GM10847 (cell line): ENCODE data around the gene TTBK1.

Source experiments
- POLR2A ChIP-seq: IDR thresholded peaks from 2 replicates; pipeline ENCODE4 v1.6.1; 2011; ENCODE audit not compliant: insufficient read length; ENCODE audit errors: extremely low read depth

The TTBK1 gene

DNA sequence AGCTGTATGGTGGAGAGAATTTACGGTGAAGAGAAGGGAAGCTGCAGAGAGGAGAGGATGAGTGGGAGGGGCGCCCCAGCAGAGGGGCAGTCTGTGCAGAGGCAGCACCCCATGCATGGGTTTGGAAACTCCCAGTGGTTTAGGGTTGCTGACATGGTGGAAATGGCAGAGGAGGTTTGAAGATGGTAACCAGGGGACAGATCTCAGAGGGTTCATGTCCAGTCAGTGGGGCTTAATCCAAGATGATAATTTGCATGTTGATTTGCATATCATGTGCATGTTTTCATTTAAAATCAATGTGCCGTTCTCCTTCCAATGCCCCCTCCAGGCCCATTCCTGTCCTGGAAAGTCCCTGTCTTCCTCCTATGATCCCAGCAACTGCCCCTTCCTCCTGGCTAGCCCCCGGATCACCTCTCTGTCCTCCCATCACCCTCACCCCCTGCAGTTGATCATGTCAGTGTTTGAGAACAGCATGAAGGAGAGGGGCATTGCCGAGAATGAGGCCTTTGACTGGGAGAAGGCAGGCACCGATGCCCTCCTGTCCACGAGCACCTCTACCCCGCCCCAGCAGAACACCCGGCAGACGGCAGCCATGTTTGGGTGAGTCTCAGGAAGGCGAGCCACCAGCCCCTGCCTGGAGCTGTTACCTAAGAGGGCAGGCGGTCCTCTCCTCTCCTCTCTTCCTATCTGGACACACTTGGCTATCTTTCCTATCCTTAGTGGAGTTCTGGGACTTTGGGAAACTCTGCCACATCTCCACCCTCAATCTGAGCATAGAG is 14.3 kb downstream of the TTBK1 start:
- TF ChIP-seq POLR2A, result no peak

DNA sequence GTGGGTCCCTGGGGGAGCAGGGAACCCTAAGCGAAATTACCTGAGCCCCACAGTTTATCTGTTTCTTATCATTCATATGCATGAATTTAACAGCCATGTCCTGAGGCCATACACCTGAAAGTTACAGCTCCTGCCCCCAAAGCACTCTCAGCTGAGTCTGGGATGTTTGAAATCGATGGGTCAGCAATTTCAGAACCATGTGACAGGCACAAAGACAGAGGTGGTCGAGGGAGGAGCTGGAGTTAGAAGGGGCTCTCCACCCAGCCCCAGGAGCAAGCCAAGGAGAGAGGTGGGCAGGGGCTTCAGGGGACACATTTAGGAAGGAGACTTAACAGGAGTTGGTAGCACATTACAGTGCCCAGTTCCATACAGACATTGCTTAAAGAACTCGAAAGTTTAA is 14.9 kb downstream of the TTBK1 start:
- TF ChIP-seq POLR2A, result no peak

DNA sequence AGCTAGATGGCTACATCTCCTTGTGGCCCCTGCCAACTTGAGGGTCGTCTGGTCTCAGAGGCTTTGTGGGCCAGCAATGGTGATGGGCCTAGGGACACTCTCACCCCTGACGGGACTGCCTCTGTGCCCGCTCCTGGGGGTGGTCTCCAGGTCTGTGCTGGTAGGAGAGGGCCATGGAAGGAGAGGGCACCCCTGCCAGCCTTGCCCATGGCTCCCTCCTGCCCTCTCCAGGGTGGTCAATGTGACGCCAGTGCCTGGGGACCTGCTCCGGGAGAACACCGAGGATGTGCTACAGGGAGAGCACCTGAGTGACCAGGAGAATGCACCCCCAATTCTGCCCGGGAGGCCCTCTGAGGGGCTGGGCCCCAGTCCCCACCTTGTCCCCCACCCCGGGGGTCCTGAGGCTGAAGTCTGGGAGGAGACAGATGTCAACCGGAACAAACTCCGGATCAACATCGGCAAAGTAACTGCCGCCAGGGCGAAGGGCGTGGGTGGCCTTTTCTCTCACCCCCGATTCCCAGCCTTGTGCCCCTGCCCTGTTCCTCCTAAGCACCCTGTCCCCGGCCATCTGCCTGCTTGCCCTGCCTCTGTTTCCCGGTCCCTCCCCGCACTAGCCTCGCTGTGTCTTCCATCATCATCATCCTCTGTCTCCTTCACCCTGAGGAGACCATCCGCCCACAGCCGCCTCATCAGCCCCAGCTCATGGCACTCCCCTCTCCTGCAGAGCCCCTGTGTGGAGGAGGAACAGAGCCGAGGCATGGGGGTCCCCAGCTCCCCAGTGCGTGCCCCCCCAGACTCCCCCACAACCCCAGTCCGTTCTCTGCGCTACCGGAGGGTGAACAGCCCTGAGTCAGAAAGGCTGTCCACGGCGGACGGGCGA is 15.8 kb downstream of the TTBK1 start:
- TF ChIP-seq POLR2A, result no peak

GRCh38 chr6:43260791-43261190 is 17.5 kb downstream of the TTBK1 start:
- no peak for TF ChIP-seq POLR2A

DNA sequence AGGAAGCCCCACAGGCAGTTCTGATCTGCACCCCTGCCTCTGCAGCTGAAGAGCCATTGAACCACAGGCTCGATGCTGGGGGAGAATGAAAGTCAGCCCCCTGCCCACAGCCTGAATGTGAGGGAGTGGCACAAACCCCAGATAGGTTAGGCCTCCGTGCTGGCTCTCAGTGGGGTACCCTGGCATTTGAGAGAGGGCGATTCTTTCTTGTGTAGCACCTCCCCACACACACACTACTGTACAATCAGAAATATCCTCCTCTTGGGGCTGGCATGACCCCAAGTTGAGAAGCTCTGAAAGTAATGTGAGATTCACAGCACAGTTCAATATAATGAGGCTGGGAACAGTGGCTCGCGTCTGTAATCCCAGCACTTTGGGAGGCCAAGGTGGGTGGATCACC is 17.9 kb downstream of the TTBK1 start:
- no peak for TF ChIP-seq POLR2A

GRCh38 chr6:43262000-43262779 is 18.9 kb downstream of the TTBK1 start:
- no peak for TF ChIP-seq POLR2A

DNA sequence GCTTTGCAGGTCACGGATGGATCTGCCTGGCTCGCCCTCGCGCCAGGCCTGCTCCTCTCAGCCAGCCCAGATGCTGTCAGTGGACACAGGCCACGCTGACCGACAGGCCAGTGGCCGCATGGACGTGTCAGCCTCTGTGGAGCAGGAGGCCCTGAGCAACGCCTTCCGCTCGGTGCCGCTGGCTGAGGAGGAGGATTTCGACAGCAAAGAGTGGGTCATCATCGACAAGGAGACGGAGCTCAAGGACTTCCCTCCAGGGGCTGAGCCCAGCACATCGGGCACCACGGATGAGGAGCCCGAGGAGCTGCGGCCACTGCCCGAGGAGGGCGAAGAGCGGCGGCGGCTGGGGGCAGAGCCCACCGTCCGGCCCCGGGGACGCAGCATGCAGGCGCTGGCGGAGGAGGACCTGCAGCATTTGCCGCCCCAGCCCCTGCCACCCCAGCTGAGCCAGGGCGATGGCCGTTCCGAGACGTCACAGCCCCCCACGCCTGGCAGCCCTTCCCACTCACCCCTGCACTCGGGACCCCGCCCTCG is 19.6 kb downstream of the TTBK1 start:
- TF ChIP-seq POLR2A, result no peak

DNA sequence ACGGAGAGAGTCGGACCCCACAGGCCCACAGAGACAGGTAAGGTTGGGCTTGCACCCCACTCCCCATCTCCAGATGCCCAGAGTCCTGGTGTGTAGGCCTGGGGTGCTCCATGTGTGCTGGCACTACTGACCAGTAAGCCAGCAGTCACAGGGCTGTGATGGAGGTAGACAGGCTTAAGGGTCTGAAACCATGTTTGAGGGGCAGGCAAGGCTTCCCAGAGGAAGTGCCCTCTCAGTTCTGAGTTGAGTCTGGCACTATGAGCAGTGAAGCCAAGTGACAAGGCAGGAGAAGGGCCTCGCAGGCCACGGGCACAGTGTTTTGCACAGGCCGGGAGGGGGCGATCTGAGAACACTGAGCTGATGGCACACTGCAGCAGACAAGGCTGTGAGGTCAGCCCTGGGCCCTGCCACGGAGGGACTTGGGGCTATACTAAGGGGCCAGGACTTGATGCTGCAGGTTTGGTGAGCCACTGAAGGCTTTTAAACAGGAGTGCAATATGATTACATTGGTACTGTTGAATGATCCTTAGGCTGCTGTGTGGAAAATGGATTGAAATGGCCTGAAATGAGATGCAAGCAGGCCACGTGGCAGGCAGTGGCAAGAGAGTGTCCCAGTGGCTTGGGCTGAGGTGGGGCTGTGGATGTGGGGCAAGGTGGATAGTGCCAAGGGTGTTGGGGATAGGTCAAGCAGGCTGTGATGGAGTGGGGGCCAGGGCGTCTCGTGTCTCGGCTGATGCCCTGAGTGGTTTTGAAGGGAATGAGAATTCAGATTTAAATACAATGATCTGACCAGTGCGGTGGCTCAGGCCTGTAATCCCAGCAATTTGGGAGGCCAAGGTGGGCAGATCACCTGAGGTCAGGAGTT is 20.3 kb downstream of the TTBK1 start:
- TF ChIP-seq POLR2A, result no peak

- no peak for TF ChIP-seq POLR2A
Measured at GRCh38 chr6:43264599-43265145, 21.4 kb downstream of the TTBK1 start.

- no peak for TF ChIP-seq POLR2A
Measured at GRCh38 chr6:43265564-43265963, 22.3 kb downstream of the TTBK1 start.

DNA sequence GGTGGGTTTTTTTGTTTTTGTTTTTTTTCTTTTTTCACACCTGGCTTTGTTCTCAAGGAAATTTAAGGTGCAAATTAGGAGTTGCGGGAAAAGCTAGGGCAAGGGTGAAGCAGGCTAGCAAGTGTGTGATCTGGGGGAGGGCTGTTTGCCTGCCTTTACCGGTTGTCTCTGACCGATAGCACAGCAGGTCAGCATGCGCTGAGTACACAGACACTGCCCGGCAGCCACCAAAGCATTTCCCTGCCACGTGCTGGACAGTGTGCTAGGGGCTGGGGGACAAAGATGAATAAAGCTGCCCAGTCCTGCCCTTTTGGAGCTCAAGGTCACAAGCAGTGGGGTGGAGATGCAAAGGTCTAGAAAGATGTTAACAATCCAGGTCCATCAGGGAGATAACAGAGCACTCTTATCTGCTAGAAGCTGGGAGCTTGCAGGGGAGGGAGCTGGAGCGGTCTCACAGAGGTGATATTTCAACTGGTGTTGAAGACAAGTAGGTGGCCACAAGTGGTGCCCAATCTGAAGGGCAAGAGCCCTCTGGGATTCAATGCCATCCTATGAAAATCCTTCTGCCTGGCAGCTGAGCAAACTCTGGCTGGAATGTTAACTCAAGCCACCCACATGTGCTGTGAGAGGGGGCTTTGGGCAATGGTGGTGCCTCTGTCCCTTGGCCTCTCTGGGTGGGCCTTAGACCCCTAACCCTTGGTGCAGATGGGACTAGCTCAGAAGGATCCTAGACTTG is 24.5 kb downstream of the TTBK1 start:
- TF ChIP-seq POLR2A, result no peak

DNA sequence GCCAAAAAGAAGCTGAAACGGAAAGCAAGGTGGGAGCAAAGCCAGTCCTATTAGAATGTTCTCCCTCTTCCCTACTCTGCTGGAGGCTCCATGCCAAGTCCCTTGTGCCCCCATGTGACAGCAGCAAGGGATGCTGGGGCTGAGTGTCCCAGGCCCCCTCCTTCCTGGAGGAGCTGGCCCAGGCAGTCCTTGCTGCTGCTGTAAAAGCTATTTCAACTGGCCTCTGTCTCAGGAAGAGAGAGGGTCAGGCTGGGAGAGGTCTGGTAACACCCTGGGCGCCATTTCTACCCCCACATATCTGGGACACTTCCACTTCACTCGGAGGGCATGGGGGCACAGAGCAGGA is 25.0 kb downstream of the TTBK1 start:
- TF ChIP-seq POLR2A, result no peak

- no peak for TF ChIP-seq POLR2A
Measured at GRCh38 chr6:43268782-43269272, 25.5 kb downstream of the TTBK1 start.
